ENCODE results near the gene ITGAD.

- TF ChIP-seq CTCF (conservative IDR thresholded peaks at IDR 0.05; ENCODE audit: low read length) (no peak), EZH2phosphoT487 (IDR thresholded peaks at IDR 0.05; ENCODE audit: borderline replicate concordance) (no peak)
Measured at GRCh38 chr16:31474773-31475738, 81.9 kb downstream of the ITGAD start.

All from Loucy (cell line).